Measurements from ENCODE around the gene EGR2. TPM values are rescaled to one million over a fixed set of nuclear protein-coding genes. Genes with fewer than 3 reads are reported as not detected.

Gene EGR2
- total RNA-seq, 3 donors from 2014 or later: 0.32 to 9.2 (median 4.3) TPM

- Histone ChIP-seq H3K4me1 (no peaks in the 10 kb centered on the region), H3K27ac (no peak overlapping the region), H3K9me3 (no peaks in the 10 kb centered on the region), H3K27me3 (no peaks in the 10 kb centered on the region), H3K36me3 (no peaks in the 10 kb centered on the region), H3K4me3 (no peak overlapping the region)
- intact Hi-C loops (cut with DNase I; ENCODE audit: low total_unique reads): no loop called here
- no peak for DNase-seq (ENCODE audit: low spot score in 2 of 2)
- TF ChIP-seq CTCF (IDR thresholded peaks at IDR 0.05): no peak
- TF ChIP-seq POLR2A (IDR thresholded peaks at IDR 0.05): no peak
- no peak for TF ChIP-seq POLR2AphosphoS5 (IDR thresholded peaks at IDR 0.05)
Observed at GRCh38 chr10:62831346-62831745, 15.2 kb upstream of the EGR2 start.

DNA sequence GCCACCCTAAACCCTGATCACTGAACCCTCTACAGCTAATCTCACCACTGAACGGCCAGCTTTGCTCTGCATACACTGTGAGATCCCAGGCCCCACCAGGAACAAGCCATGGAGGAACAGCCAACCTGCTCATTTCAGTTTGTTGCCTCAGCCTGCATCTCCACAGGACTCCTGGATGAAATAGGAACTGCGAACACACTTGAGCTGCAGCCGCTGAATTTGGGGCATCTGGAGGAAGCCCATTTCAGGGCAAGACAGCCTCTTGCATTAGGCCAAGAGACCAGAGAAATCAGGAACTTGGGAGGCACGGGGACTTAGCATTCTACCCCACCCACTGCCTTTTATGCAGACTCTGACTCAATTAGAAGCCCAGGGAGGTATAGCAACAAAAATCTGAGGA is 14.5 kb upstream of the EGR2 start:
- H3K4me3 ChIP-seq: no peak overlapping the region
- H3K36me3 ChIP-seq: no peaks in the 10 kb centered on the region
- TF ChIP-seq CTCF (IDR thresholded peaks at IDR 0.05): no peak
- TF ChIP-seq POLR2A (IDR thresholded peaks at IDR 0.05): no peak
- intact Hi-C loops (cut with DNase I; ENCODE audit: low total_unique reads): no loop called here
- H3K9me3 ChIP-seq: no peaks in the 10 kb centered on the region
- no peak overlapping the region for H3K27ac ChIP-seq
- H3K4me1 ChIP-seq: no peaks in the 10 kb centered on the region
- no peaks in the 10 kb centered on the region for H3K27me3 ChIP-seq
- no peak for DNase-seq (ENCODE audit: low spot score in 2 of 2)

DNA sequence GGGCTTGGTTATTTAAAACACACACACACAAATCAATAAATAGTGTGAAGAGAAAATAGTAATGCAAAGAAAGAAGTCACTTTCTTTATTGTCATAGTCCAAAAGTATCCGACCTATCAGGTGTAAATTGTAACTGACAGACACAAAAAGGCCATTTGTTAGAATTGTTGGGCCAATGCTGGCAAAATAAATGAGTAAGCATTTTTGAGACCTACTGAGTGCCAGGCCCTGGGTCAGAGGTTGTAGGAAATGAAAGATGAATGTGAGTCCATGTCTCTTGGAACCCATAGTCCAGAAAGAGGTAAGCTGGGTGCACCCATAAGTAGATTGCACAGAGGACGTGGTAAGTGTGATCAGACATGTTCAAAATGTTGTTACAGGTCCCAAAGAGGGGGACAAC is 13.5 kb upstream of the EGR2 start:
- TF ChIP-seq CTCF (IDR thresholded peaks at IDR 0.05) (no peak), POLR2AphosphoS5 (IDR thresholded peaks at IDR 0.05) (no peak), POLR2A (IDR thresholded peaks at IDR 0.05) (no peak)
- no peak for DNase-seq (ENCODE audit: low spot score in 2 of 2)
- Histone ChIP-seq H3K4me3 (no peak overlapping the region), H3K27ac (no peak overlapping the region), H3K27me3 (no peaks in the 10 kb centered on the region), H3K4me1 (no peaks in the 10 kb centered on the region), H3K36me3 (no peaks in the 10 kb centered on the region), H3K9me3 (no peaks in the 10 kb centered on the region)
- intact Hi-C loops (cut with DNase I; ENCODE audit: low total_unique reads): no loop called here

DNA sequence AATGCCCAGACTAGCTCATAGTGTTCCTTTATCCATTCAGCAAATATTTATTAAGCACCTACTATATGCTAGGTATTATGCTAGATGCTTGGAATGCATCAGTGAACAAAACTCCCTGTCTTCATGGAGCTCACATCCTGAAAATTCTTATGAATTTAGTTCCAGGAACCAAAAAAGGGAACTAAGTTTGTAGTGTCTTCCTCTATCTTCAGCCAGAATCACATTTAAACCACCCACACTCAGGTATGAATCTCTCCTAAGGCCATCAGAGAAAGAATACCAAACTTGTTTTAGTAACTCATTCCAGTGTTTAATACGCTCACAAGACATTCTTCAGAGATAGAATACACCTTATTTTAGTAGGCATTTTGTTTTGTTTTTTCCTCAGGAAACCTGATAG is 10.1 kb upstream of the EGR2 start:
- no peak for DNase-seq (ENCODE audit: low spot score in 2 of 2)
- Histone ChIP-seq H3K4me1 (no peaks in the 10 kb centered on the region), H3K36me3 (no peaks in the 10 kb centered on the region), H3K9me3 (no peaks in the 10 kb centered on the region), H3K27ac (peak overlapping the region; percentile 60 to 80), H3K4me3 (no peak overlapping the region), H3K27me3 (no peaks in the 10 kb centered on the region)
- TF ChIP-seq POLR2AphosphoS5 (IDR thresholded peaks at IDR 0.05): no peak
- no peak for TF ChIP-seq CTCF (IDR thresholded peaks at IDR 0.05)
- no peak for TF ChIP-seq POLR2A (IDR thresholded peaks at IDR 0.05)
- intact Hi-C loops (cut with DNase I; ENCODE audit: low total_unique reads): no loop called here

- H3K4me3 ChIP-seq: no peak overlapping the region
- H3K9me3 ChIP-seq: no peaks in the 10 kb centered on the region
- no peak for DNase-seq (ENCODE audit: low spot score in 2 of 2)
- TF ChIP-seq CTCF (IDR thresholded peaks at IDR 0.05): no peak
- TF ChIP-seq POLR2A (IDR thresholded peaks at IDR 0.05): no peak
- TF ChIP-seq POLR2AphosphoS5 (IDR thresholded peaks at IDR 0.05): no peak
- peaks cover 4 to 6% of the 10 kb centered on the region in 2 donors for H3K4me1 ChIP-seq
- H3K27me3 ChIP-seq: peaks cover 0 to 2% of the 10 kb centered on the region in 2 donors
- intact Hi-C loops (cut with DNase I; ENCODE audit: low total_unique reads): no loop called here
- no peak overlapping the region for H3K27ac ChIP-seq
- no peaks in the 10 kb centered on the region for H3K36me3 ChIP-seq
Observed at GRCh38 chr10:62820586-62820985, 4.4 kb upstream of the EGR2 start.

All from breast epithelium (tissue), 4 donors.